ENCODE measurements around the gene SEPTIN10. TPM values are rescaled to one million over a fixed set of nuclear protein-coding genes. Genes with fewer than 3 reads are reported as not detected.
"Not testable (repeated sequence)": the region's sequence is repeated elsewhere in the genome, so short reads cannot be mapped to it uniquely, and the experiment has no call there.

The SEPTIN10 gene
- total RNA-seq, 2 experiments from 2014 or later: 3.8 to 4.1 TPM

DNA sequence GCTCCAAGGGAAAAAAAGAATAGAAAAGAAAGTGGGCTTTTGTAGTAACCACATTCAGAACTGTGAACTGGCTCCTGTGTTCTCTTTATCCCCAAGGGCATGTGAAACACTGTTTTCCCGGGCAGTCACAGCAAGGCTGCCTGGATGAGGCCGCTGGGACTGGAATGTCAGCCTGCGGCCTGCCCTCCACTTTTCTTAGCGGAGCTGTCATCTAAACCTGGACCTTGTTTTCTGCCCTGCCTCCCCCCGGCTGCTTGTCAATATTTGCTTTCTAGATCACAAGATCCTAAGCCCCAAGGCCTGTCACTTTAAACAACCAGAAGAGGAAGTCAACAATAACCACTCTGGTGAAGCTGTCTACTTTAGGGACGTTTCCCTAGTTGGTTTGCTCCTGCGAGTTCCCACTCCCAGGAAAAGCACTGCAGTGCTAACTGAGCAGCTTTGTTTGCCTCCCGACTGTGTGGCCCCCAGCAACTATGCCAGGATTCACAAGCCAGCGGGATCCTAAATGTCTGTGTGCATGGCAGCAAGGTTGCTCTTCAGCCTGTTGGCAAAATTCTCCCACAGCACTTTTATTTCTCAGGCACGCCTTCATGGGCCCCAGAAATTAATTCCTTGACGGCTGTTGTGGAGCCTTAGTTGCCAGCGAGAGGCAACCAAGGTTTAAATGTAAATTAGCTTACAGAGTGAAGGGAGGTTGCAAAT is 31.0 kb upstream of the SEPTIN10 start:
- H3K36me3 Mint-ChIP-seq (ENCODE audit: low read depth): no peaks in the 10 kb centered on the region
- peaks cover 1% of the 10 kb centered on the region for H3K4me1 Mint-ChIP-seq
- ChIA-PET POLR2A (no interaction called here), CTCF (no interaction called here)
- DNase-seq: no peak
- H3K9me3 Mint-ChIP-seq: no peaks in the 10 kb centered on the region
- H3K27me3 Mint-ChIP-seq: peaks cover 14% of the 10 kb centered on the region
- H3K4me3 Mint-ChIP-seq: no peak overlapping the region
- no peak overlapping the region for H3K27ac Mint-ChIP-seq

DNA sequence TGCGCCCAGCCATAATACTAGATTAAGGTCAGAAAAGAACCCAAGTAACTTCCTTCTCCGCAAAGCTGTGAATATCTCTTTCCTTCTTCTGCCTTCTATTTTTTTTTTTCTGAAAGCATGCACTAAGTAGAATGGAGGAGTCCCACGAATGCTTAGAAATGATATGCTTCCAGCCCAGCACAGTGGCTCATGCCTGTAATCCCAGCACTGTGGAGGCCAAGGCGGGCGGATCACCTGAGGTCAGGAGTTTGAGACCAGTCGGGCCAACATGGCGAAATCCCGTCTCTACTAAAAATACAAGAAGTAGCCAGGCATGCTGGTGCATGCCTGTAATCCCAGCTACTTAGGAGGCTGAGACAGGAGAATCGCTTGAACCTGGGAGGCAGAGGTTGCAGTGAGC is 26.2 kb upstream of the SEPTIN10 start:
- H3K4me3 Mint-ChIP-seq; H3K9me3 Mint-ChIP-seq; H3K27me3 Mint-ChIP-seq; DNase-seq; POLR2A ChIA-PET; CTCF ChIA-PET; H3K27ac Mint-ChIP-seq; H3K36me3 Mint-ChIP-seq (ENCODE audit: low read depth): not testable (repeated sequence)
- peaks cover 22% of the 10 kb centered on the region for H3K4me1 Mint-ChIP-seq

DNA sequence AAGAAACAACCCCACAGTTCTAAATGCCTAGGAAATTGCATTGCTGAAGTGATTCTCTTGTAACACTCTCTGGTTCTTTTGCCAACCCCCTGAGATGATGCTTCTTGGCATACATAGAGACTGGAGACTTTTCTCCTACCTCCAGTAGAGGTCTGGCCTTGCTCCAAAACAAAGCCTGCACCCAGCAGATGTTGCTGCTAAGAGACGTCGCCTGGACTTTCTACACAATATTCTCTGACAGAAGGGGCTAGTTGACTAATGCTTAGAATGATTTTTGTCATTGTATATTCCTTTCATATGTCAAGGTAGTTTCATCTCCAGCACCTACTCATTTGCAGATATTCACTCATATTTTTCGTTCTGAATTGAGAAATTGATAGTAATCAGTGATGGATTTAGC is 25.0 kb upstream of the SEPTIN10 start:
- Mint-ChIP-seq H3K4me1 (peaks cover 22% of the 10 kb centered on the region), H3K27ac (no peak overlapping the region), H3K4me3 (no peak overlapping the region), H3K27me3 (peaks cover 2% of the 10 kb centered on the region), H3K9me3 (no peaks in the 10 kb centered on the region), H3K36me3 (ENCODE audit: low read depth) (no peaks in the 10 kb centered on the region)
- DNase-seq: no peak
- ChIA-PET POLR2A (interaction anchor here (0.6 to 0.9 kb wide), 2 partner anchors 14 to 25 kb away, joined by 3 read pairs; partner anchors contain the start of genes SEPTIN10 and SOWAHC), CTCF (no interaction called here)

DNA sequence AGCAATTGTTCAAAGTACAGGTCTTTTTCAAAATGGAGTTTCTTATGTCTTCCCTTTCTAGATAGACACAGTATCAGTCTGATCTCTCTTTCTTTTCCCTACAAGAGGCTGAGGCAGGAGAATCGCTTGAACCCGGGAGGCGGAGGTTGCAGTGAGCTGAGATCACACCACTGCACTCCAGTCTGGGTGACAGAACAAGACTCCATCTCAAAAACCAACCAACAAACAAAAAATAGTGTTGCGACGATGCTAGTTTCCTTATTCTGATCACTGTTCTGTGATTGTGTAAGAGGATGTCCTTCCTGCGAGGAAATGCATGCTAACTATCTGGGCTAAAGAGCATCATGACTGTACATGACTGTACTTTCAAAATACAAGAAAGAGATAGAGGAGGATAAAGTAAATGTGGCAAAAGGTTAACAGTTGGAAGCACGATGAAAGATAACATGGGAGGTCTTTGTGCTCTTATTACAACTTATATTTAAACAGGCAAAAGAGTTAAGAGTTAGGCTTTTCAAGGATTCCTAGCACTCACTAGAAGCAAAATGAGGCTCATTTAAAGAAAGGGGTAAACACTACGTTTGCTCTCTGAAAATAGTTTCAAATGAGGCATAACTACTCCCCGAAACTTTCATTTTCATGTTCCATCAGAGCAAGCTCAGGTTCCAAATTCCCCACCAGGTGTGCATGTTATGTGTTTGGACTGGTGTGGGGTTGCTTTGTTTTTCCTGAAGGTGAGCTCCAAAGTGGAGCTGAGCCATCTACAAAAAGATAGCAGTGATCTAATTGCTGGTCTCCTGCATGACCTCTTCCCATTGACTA is 24.2 kb upstream of the SEPTIN10 start:
- ChIA-PET CTCF (no interaction called here), POLR2A (interaction anchor here (0.6 to 0.9 kb wide), 2 partner anchors 15 to 24 kb away, joined by 3 read pairs; partner anchors contain the start of genes SEPTIN10 and SOWAHC)
- Mint-ChIP-seq H3K4me1 (peaks cover 27% of the 10 kb centered on the region), H3K36me3 (ENCODE audit: low read depth) (no peaks in the 10 kb centered on the region), H3K27ac (peak overlapping the region; percentile 32), H3K27me3 (peaks cover 2% of the 10 kb centered on the region), H3K9me3 (no peaks in the 10 kb centered on the region), H3K4me3 (no peak overlapping the region)
- no peak for DNase-seq

DNA sequence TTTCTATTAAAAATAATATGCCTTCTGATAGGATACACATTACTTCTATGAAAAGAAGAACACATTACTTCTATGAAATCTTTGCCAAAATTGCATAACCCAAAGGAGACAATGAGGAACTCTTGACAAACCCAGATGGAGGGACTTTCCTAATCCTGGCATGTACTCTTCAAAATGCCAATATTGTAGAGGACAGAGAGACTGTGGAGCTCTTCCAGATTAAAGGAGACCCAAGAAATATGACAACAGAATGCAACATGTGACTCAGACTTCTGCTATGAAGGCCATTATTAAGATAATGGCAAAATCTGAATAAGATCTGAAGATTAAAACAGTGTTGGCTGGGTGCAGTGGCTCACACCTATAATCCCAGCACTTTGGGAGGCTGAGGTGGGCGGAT is 22.6 kb upstream of the SEPTIN10 start:
- Mint-ChIP-seq H3K27me3 (peaks cover under 1% of the 10 kb centered on the region), H3K4me1 (peaks cover 30% of the 10 kb centered on the region), H3K36me3 (ENCODE audit: low read depth) (no peaks in the 10 kb centered on the region), H3K27ac (no peak overlapping the region), H3K4me3 (no peak overlapping the region), H3K9me3 (no peaks in the 10 kb centered on the region)
- DNase-seq: no peak
- ChIA-PET CTCF (no interaction called here), POLR2A (no interaction called here)

DNA sequence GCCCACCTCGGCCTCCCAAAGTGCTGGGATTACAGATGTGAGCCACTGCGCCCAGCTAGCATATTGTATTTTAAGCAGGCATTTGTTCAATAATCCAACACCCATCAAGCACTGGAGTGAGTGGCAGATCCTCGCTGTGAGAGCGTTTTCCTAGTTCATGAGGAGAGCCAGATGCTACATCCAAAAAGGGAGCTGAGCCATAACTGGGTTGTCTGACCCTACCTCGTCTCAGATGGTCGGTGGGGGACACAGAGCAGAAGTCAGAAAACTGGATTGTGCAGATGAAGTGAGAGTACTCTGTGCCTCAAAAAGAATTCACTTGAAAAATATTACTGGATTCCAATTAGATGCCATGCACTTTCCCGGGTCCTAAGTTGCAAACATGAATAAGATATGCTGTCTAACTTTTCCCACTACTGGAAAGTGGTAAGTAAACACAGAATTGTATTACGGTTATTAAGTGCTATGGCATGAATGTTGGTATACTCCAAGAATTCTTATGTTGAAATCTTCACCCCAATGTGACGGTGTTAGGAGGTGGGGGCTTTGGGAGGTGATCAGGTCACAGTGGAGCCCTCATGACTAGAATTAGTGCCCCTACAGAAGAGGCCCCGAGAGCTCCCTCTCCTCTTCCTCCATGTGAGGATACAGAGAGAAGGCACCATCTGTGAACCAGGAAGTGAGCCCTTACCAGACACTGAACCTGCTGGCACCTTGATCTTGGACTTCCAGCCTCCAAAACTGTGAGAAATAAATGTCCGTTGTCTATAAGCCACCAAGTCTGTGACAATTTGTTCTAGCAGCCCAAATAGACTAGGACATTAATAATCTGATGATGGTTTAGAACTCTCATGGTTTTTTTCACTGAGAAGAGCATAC is 21.9 kb upstream of the SEPTIN10 start:
- H3K27me3 Mint-ChIP-seq: no peaks in the 10 kb centered on the region
- H3K36me3 Mint-ChIP-seq (ENCODE audit: low read depth): no peaks in the 10 kb centered on the region
- no peak overlapping the region for H3K4me3 Mint-ChIP-seq
- ChIA-PET CTCF (no interaction called here), POLR2A (no interaction called here)
- H3K9me3 Mint-ChIP-seq: no peaks in the 10 kb centered on the region
- H3K27ac Mint-ChIP-seq: no peak overlapping the region
- no peak for DNase-seq
- H3K4me1 Mint-ChIP-seq: peaks cover 30% of the 10 kb centered on the region

DNA sequence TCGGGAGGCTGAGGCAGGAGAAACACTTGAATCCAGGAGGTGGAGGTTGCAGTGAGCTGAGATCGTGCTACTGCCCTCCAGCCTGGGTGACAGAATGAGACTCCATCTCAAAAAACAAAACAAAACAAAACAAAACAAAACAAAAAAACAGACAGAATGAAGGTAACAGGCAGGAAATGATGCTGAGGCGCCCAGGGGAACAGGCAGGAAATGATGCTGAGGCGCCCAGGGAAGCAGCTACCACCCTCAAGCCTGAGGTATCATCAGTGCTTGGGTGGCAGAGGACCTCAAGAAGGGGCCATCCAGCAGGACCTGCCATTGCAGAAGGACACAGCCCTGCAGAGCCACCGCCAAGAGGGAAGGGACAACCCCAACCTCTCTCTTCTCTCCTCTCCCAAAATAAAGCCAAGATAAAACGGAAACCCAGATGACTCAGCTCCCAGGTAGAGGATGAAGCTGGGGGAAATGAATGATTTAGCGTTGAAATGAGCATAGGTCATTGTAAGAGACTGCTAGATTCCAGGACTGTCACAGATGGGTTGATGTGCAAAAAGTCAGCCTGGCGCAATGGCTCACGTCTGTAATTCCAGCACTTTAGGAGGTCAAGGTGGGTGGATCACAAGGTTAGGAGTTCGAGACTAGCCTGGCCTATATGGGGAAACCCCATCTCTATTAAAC is 19.7 kb upstream of the SEPTIN10 start:
- peaks cover 26% of the 10 kb centered on the region for H3K4me1 Mint-ChIP-seq
- ChIA-PET POLR2A (interaction anchor here (0.7 kb wide), 1 partner anchor 19 kb away, joined by 3 read pairs; no protein-coding TSS in a partner anchor), CTCF (no interaction called here)
- peak overlapping the region; percentile 34 for H3K27ac Mint-ChIP-seq
- H3K27me3 Mint-ChIP-seq: no peaks in the 10 kb centered on the region
- H3K36me3 Mint-ChIP-seq (ENCODE audit: low read depth): no peaks in the 10 kb centered on the region
- peak overlapping the region; percentile 6 for H3K4me3 Mint-ChIP-seq
- DNase-seq: peak; percentile 24
- no peaks in the 10 kb centered on the region for H3K9me3 Mint-ChIP-seq

DNA sequence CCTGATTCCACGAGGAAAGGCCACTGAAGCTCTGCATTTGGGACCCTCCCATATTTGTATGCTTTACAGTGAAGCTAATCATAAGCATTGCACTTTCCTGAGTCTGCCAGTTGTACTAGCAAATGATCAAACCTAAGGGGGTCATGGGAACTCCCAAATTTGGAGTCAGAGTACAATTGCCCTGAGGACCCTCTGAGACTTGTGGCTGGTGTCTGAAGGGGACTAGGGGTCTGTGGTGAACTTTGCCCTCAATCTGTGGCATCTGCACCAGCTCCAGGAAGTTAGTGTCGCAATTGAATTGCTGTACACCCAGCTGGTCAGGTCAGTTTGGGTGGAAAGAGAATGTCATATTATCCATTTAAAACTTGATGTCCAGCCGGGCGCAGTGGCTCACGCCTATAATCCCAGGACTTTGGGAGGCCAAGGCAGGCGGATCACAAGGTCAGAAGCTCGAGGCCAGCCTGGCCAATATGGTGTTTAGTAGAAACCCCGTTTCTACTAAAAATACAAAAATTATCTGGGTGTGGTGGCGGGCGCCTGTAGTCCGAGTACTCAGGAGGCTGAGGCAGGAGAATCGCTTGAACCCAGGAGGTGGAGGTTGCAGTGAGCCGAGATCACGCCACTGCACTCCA is 18.5 kb upstream of the SEPTIN10 start:
- no peaks in the 10 kb centered on the region for H3K9me3 Mint-ChIP-seq
- no peak overlapping the region for H3K27ac Mint-ChIP-seq
- H3K27me3 Mint-ChIP-seq: peaks cover 4% of the 10 kb centered on the region
- no peak for DNase-seq
- H3K4me3 Mint-ChIP-seq: no peak overlapping the region
- no peaks in the 10 kb centered on the region for H3K36me3 Mint-ChIP-seq (ENCODE audit: low read depth)
- ChIA-PET CTCF (no interaction called here), POLR2A (no interaction called here)
- peaks cover 19% of the 10 kb centered on the region for H3K4me1 Mint-ChIP-seq

DNA sequence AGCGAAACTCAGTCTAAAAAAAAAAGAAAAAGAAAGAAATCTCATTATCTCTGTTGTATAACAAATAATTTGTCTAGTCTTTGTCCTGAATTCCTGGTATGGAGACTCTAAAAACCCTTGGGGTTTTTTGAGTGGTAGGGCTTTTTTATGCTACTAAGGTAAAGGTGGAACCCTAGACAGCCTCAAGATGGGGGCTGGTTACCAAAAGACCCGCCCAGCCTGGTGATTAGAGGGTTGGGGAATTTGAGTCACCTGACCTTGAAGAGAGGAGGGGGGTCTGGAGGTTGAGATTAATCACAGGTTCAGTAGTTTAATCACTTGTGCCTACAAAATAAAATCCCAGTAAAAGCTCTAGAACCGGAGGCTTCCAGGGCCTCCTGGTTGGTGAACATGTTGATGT is 18.0 kb upstream of the SEPTIN10 start:
- ChIA-PET CTCF (no interaction called here), POLR2A (no interaction called here)
- H3K9me3 Mint-ChIP-seq: no peaks in the 10 kb centered on the region
- no peak for DNase-seq
- no peaks in the 10 kb centered on the region for H3K36me3 Mint-ChIP-seq (ENCODE audit: low read depth)
- H3K4me3 Mint-ChIP-seq: no peak overlapping the region
- H3K27me3 Mint-ChIP-seq: peaks cover 4% of the 10 kb centered on the region
- no peak overlapping the region for H3K27ac Mint-ChIP-seq
- peaks cover 14% of the 10 kb centered on the region for H3K4me1 Mint-ChIP-seq

DNA sequence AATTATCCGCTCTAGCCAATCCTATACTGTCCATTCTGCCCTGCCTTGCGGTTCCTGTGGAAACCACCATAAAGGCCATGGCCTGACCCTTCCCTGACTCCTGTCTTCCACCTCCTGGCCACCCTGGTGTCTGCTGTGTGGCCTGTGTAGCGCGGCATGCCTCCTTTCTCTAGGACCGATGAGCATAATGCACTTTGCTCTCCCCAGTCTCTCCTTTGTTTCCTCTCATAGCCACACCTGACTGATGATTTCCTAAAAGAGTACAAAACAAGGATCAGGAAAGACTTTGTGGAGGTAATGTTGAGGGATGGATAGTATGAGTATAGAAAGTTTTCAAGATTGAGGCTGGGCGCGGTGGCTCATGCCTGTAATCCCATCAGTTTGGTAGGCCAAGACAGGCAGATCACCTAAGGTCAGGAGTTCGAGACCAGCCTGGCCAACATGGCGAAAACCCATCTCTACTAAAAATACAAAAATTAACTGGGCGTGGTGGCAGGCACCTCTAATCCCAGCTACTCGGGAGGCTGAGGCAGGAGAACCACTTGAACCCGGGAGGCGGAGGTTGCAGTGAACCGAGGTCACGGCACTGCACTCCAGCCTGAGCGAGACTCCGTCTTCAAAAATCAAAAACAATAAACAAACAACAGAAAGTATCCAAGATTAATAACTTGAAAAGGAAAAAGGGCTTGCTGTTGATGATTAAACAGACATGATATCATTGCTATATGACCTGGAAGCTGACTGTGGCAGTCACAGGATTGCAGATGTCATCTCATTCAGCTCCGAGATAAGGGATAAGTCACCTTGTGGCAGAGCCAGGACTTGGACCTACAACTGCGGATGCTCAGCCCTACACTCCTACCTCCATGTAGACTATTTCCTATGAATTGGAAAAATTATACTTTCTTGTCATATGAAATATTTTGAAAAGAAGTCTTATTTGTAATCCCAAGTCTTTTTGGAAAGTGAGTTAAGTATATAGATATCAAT is 17.0 kb upstream of the SEPTIN10 start:
- peaks cover 10% of the 10 kb centered on the region for H3K4me1 Mint-ChIP-seq
- peaks cover 8% of the 10 kb centered on the region for H3K27me3 Mint-ChIP-seq
- no peak for DNase-seq
- CTCF ChIA-PET: no interaction called here
- H3K9me3 Mint-ChIP-seq: no peaks in the 10 kb centered on the region
- no peak overlapping the region for H3K4me3 Mint-ChIP-seq
- no peak overlapping the region for H3K27ac Mint-ChIP-seq
- H3K36me3 Mint-ChIP-seq (ENCODE audit: low read depth): no peaks in the 10 kb centered on the region
- POLR2A ChIA-PET: no interaction called here

DNA sequence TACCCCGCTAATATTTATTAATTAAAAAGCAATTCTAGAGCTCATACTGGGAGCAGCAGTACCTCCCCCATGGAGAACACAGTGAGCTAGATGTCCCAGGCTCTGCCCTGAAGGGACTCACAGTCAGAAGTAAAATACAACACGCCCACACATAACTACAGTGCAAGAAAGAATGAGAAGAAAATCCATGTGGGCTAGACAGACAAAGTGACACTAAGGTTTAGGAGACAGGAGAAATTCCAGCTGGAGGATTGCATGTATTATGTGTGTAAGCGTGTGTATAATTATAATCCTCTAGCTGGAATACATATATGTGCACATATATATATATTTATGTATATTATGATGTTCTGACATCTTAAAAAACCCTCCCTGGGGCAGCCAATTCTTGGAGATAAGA is 16.1 kb upstream of the SEPTIN10 start:
- DNase-seq: no peak
- ChIA-PET POLR2A (no interaction called here), CTCF (no interaction called here)
- Mint-ChIP-seq H3K27me3 (peaks cover 8% of the 10 kb centered on the region), H3K27ac (no peak overlapping the region), H3K4me1 (peaks cover 10% of the 10 kb centered on the region), H3K4me3 (no peak overlapping the region), H3K36me3 (ENCODE audit: low read depth) (no peaks in the 10 kb centered on the region), H3K9me3 (no peaks in the 10 kb centered on the region)

DNA sequence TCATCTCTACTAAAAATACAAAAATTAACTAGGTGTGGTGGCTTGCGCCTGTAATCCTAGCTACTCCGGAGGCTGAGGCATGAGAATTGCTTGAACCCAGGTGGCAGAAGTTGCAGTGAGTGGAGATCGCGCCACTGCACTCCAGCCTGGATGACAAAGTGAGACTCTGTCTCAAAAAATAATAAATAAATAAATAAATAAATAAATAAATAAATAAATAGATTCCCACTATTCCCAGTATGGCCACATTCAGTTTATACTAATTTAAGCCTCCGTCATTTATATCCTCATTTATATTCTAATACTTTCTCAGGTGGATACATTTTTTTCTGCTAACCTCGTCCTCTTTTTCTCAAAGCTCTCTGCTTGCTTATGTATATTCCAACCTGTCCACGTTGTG is 14.6 kb upstream of the SEPTIN10 start:
- DNase-seq; H3K4me1 Mint-ChIP-seq; H3K9me3 Mint-ChIP-seq; H3K4me3 Mint-ChIP-seq; H3K27ac Mint-ChIP-seq; H3K36me3 Mint-ChIP-seq (ENCODE audit: low read depth); POLR2A ChIA-PET; CTCF ChIA-PET: not testable (repeated sequence)
- H3K27me3 Mint-ChIP-seq: peaks cover 14% of the 10 kb centered on the region
